OCI-LY1 (cell line): ENCODE results near the gene TTLL3.

Experiments
- H2AFZ ChIP-seq: fragments of 200-600 bp; sonication (generic), shearing (Covaris generic); 2 replicates; pipeline ENCODE4 v1.6.0; 2014; ENCODE audit warnings: antibody characterized with exemption, mild to moderate bottlenecking, low read length
- H3F3A ChIP-seq: fragments of 200-600 bp; sonication (generic), shearing (Covaris generic); 2 replicates; pipeline ENCODE4 v1.6.0; 2014; ENCODE audit warnings: mild to moderate bottlenecking, antibody characterized with exemption, low read length, moderate library complexity; ENCODE audit not compliant: insufficient read depth
- H3K27ac ChIP-seq: fragments of 200-600 bp; sonication (generic); 2 replicates; pipeline ENCODE4 v1.5.1; 2014; ENCODE audit warnings: low read length, mixed run types, mild to moderate bottlenecking, low read depth; ENCODE audit not compliant: poor library complexity, severe bottlenecking
- H3K27me3 ChIP-seq: fragments of 200-600 bp; sonication (generic); 2 replicates; pipeline ENCODE4 v1.6.0; 2014; ENCODE audit warnings: antibody characterized with exemption, mild to moderate bottlenecking, low read length, moderate library complexity; ENCODE audit not compliant: insufficient read depth
- H3K36me3 ChIP-seq: fragments of 200-600 bp; sonication (generic); 2 replicates; pipeline ENCODE4 v1.6.1; 2014; ENCODE audit warnings: mild to moderate bottlenecking, antibody characterized with exemption, low read length, moderate library complexity, mixed read lengths; ENCODE audit not compliant: insufficient read depth
- H3K4me1 ChIP-seq: fragments of 200-600 bp; sonication (generic); 2 replicates; pipeline ENCODE4 v1.5.1; 2014; ENCODE audit warnings: mild to moderate bottlenecking, low read length, moderate library complexity; ENCODE audit not compliant: insufficient read depth, severe bottlenecking
- H3K4me2 ChIP-seq: fragments of 200-600 bp; sonication (generic), shearing (Covaris generic); 2 replicates; pipeline ENCODE4 v1.6.1; 2014; ENCODE audit warnings: low read length
- H3K4me3 ChIP-seq: fragments of 200-600 bp; sonication (generic); 2 replicates; pipeline ENCODE4 v1.5.1; 2014; ENCODE audit warnings: low read length, low read depth, mild to moderate bottlenecking, mixed read lengths; ENCODE audit not compliant: poor library complexity, severe bottlenecking
- H3K79me2 ChIP-seq: fragments of 200-600 bp; shearing (Covaris generic); 2 replicates; pipeline ENCODE4 v1.6.1; 2016; ENCODE audit warnings: mixed run types, low read length, mixed read lengths; ENCODE audit not compliant: insufficient read depth
- H3K9ac ChIP-seq: fragments of 200-600 bp; sonication (generic), shearing (Covaris generic); 2 replicates; pipeline ENCODE4 v1.6.1; 2014; ENCODE audit warnings: mild to moderate bottlenecking, low read length, mixed read lengths
- H3K9me2 ChIP-seq: fragments of 200-600 bp; sonication (generic), shearing (Covaris generic); 2 replicates; pipeline ENCODE4 v1.6.1; 2014; ENCODE audit warnings: low read depth, mild to moderate bottlenecking, low read length, mixed read lengths
- H3K9me3 ChIP-seq: fragments of 200-600 bp; shearing (Covaris generic); 2 replicates; pipeline ENCODE4 v1.6.1; 2014; ENCODE audit warnings: low read length, mixed read lengths
- H4K20me1 ChIP-seq: fragments of 200-600 bp; sonication (generic), shearing (Covaris generic); 2 replicates; pipeline ENCODE4 v1.6.0; 2016; ENCODE audit warnings: mild to moderate bottlenecking, low read length; ENCODE audit not compliant: insufficient read depth
- CTCF ChIP-seq: fragments of 200-600 bp; sonication (generic), shearing (Covaris generic); IDR thresholded peaks from 2 replicates; pipeline ENCODE4 v1.5.1; 2017; ENCODE audit warnings: mild to moderate bottlenecking, antibody characterized with exemption, low read length, moderate library complexity, mixed read lengths
- EZH2 ChIP-seq: fragments of 200-600 bp; sonication (generic), shearing (Covaris generic); IDR thresholded peaks from 2 replicates; pipeline ENCODE4 v1.8.0; 2017; ENCODE audit warnings: borderline replicate concordance, mixed run types, mild to moderate bottlenecking, antibody characterized with exemption, low read length, moderate library complexity, mixed read lengths

Gene TTLL3

GRCh38 chr3:9793161-9793781, 16.8 kb upstream of the TTLL3 start:
- H3K4me2 ChIP-seq, result peak overlapping the region; percentile 99
- no peaks in the 10 kb centered on the region for H3K27me3 ChIP-seq
- no peak for TF ChIP-seq CTCF
- no peak for TF ChIP-seq EZH2
- H3K9me3 ChIP-seq, result no peaks in the 10 kb centered on the region
- H3K9me2 ChIP-seq, result no peaks in the 10 kb centered on the region
- peaks cover 57% of the 10 kb centered on the region for H3K36me3 ChIP-seq
- no peaks in the 10 kb centered on the region for H4K20me1 ChIP-seq
- H3K4me1 ChIP-seq, result peaks cover 33% of the 10 kb centered on the region
- H3F3A ChIP-seq, result no peaks in the 10 kb centered on the region
- peak overlapping the region; percentile 83 for H3K27ac ChIP-seq
- H3K4me3 ChIP-seq, result peak overlapping the region; percentile 93
- no peak overlapping the region for H2AFZ ChIP-seq
- peaks cover 23% of the 10 kb centered on the region for H3K79me2 ChIP-seq
- peak overlapping the region; percentile 98 for H3K9ac ChIP-seq

GRCh38 chr3:9794400-9794799, 15.7 kb upstream of the TTLL3 start:
- no peaks in the 10 kb centered on the region for H3K9me2 ChIP-seq
- peak overlapping the region; percentile 99 for H3K4me2 ChIP-seq
- H3K27me3 ChIP-seq, result no peaks in the 10 kb centered on the region
- H3K4me1 ChIP-seq, result peaks cover 33% of the 10 kb centered on the region
- H3K9me3 ChIP-seq, result no peaks in the 10 kb centered on the region
- no peaks in the 10 kb centered on the region for H4K20me1 ChIP-seq
- no peak overlapping the region for H3K27ac ChIP-seq
- peaks cover 60% of the 10 kb centered on the region for H3K36me3 ChIP-seq
- no peak overlapping the region for H2AFZ ChIP-seq
- peak overlapping the region; percentile 93 for H3K4me3 ChIP-seq
- H3K9ac ChIP-seq, result peak overlapping the region; percentile 20; the same call in 1 of the 2 replicates
- TF ChIP-seq CTCF (no peak), EZH2 (no peak)
- peaks cover 23% of the 10 kb centered on the region for H3K79me2 ChIP-seq
- no peaks in the 10 kb centered on the region for H3F3A ChIP-seq

- Histone ChIP-seq H3F3A (no peaks in the 10 kb centered on the region), H3K27ac (peak overlapping the region; percentile 2), H3K4me2 (peak overlapping the region; percentile 99; the same call in 1 of the 2 replicates), H3K9me3 (no peaks in the 10 kb centered on the region), H3K9ac (no peak overlapping the region; the same call in 1 of the 2 replicates), H4K20me1 (no peaks in the 10 kb centered on the region), H3K79me2 (peaks cover 23% of the 10 kb centered on the region), H3K4me3 (peak overlapping the region; percentile 93), H3K27me3 (no peaks in the 10 kb centered on the region), H3K36me3 (peaks cover 61% of the 10 kb centered on the region), H3K4me1 (peaks cover 33% of the 10 kb centered on the region), H2AFZ (no peak overlapping the region), H3K9me2 (no peaks in the 10 kb centered on the region)
- TF ChIP-seq EZH2 (no peak), CTCF (no peak)
Measured at GRCh38 chr3:9795207-9795606, 14.9 kb upstream of the TTLL3 start.
